HG02571 (cell line): Measurements from ENCODE around the gene HERPUD1.

Experiments used
- ATAC-seq: cut with Tn5 transposase; IDR thresholded peaks from one replicate; pipeline ENCODE4 v1.9.1; 2021; ENCODE audit warnings: mild to moderate bottlenecking, moderate library complexity; ENCODE audit not compliant: unreplicated experiment

Gene HERPUD1

DNA sequence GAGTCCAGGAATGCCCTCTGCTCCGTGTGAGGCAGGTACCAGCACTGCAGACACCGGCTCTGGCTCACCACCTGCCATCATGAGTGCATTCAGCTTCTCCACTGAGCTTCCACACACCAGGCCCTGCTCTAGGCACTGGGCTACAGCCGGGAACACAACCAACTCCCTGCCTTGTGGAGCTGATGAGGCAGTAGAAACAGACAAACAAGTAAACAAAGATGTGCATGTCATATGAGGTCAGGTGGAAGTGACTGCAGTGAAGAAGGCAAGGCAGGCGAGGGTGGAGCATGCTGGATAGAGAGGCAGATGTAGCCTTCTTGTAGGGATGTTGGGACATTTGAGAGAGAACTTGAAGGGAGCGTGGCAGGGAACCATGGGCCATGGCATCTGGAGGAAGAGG lies 62.4 kb downstream of the HERPUD1 start:
- no peak for ATAC-seq
